ENCODE results near the gene OR8B4.

DNA sequence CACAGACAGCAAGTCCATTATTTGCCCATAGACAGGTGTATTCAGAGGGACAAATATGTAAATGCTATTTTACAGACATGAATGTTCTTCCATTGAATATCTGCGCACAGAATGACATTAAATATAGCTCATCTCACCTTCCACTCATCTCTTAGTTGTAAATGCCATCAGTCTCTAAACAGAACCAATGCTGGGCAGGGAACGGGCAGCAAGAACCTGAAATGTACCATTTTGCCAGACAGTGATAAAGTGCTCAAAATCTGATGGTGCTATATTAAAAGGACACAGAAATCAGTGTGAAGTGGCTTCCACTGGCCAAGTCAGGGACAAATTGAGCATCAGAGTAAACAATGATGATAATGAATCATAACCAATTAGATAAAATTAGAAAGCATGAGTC lies 10.0 kb upstream of the OR8B4 start:
- TF ChIP-seq, protein P1, sequence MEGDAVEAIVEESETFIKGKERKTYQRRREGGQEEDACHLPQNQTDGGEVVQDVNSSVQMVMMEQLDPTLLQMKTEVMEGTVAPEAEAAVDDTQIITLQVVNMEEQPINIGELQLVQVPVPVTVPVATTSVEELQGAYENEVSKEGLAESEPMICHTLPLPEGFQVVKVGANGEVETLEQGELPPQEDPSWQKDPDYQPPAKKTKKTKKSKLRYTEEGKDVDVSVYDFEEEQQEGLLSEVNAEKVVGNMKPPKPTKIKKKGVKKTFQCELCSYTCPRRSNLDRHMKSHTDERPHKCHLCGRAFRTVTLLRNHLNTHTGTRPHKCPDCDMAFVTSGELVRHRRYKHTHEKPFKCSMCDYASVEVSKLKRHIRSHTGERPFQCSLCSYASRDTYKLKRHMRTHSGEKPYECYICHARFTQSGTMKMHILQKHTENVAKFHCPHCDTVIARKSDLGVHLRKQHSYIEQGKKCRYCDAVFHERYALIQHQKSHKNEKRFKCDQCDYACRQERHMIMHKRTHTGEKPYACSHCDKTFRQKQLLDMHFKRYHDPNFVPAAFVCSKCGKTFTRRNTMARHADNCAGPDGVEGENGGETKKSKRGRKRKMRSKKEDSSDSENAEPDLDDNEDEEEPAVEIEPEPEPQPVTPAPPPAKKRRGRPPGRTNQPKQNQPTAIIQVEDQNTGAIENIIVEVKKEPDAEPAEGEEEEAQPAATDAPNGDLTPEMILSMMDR (IDR thresholded peaks at IDR 0.05; ENCODE audit: insufficient read depth, low read length, poor library complexity, severe bottlenecking), result no peak
- no peak for TF ChIP-seq EZH2phosphoT487 (conservative IDR thresholded peaks at IDR 0.05; ENCODE audit: low read length)
